Adipose tissue (tissue), 3 donors: ENCODE measurements around the gene GPI. TPM values are rescaled to one million over a fixed set of nuclear protein-coding genes. Genes with fewer than 3 reads are reported as not detected.

Experiments
- H3K27ac ChIP-seq: one replicate; pipeline ENCODE4 v1.5.1; 2013; ENCODE audit warnings: low read depth, low read length
- WGBS, 3 donors: extraction: QIAGEN DNeasy Blood & Tissue Kit; methylation state at CpG; one replicate each; pipeline ENCODE4 v1.1.7; 2013; 5-methylcytosine and 5-hydroxymethylcytosine counted together
- polyA plus RNA-seq, 3 donors: library from polyadenylated mRNA; stranded (reverse); fragments of 200-250 nt; gene quantifications; one replicate each; pipeline ENCODE4 v1.2.3, GENCODE V29; 2013
- donor health status: healthy with polysubstance abuse.
- donor health status: Bipolar disorder and iron deficiency.
- donor health status: healthy.

GPI gene
- polyA plus RNA-seq, 3 donors, result 79.4 to 322 (median 106) TPM

- peak overlapping the region; percentile 2 for H3K27ac ChIP-seq
- WGBS, 3 donors, result 0 to 1% (median 0%) methylated on average over 63 to 68 of the region's 68 CpGs
Observed at GRCh38 chr19:34428549-34429285, 63.7 kb downstream of the GPI start.

GRCh38 chr19:34429553-34429952, 64.6 kb downstream of the GPI start:
- WGBS, 3 donors, result 63 to 80% (median 73%) methylated on average over 9 of the region's 9 CpGs
- H3K27ac ChIP-seq, result no peak overlapping the region

DNA sequence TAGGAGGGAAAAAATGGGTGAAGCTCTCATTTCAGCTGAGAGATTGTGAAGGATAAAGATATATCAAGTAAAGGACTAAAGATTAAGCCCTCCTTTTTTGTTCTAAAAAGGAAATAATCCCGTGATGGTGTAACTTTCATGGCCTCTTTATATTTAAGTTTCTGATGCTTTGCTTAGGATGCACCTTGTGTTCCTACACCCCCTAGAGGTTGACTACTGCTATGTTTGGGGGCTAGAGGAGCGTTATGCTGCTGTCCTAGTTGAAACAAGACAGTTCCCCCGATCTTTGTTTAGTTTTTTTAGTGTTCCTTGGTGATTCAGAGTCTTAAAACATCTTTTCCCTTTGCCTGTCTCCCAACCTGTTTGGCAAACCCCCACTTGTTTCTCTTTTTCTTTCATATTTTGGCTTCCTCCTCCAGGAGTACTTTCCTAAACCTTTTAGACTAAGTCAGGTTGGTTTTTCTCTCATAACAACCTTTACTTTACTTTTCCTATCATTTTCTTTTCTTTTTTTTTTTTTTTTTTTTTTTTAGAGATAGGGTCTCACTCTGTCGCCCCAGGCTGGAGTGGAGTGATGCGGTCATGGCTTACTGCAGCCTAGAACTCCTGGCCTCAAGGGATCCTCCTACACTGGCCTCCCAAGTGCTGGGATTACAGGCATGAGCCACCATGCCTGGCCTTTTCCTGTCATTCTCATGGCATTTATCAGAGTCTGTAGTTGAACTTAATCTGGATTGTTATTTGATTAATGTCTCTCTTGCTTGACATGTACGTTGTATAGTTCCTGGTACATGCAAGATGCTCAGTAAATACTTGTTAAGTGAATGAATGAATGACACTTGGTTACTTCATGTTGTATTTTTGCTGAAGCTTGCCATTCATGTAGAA, 66.0 kb downstream of the GPI start:
- no peak overlapping the region for H3K27ac ChIP-seq
- WGBS, 3 donors, result 38 to 42% (median 39%) methylated on average over 6 of the region's 6 CpGs

GRCh38 chr19:34431681-34432402, 66.8 kb downstream of the GPI start:
- WGBS, 3 donors, result 23 to 74% (median 58%) methylated on average over 2 of the region's 2 CpGs
- H3K27ac ChIP-seq, result no peak overlapping the region

DNA sequence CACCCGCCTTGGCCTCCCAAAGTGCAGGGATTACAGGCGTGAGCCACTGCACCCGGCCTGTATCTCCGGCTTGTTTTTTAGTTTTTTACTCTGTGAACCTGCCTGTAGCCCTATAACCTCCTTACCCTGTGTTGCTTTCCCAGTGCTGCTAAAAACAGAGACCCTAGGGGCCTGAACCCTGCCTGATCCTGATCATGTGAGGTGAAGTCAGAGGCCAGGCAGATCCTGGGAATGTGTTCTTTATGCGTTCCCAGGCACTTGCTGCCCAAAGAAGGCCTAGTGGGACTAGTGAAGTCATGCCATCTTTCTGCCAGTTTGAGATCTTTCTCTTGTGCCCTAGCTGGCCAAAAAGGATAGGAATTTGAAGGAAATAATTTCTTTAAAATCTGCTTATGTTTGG, 67.8 kb downstream of the GPI start:
- WGBS, 3 donors, result 67 to 75% (median 72%) methylated on average over 5 of the region's 5 CpGs
- no peak overlapping the region for H3K27ac ChIP-seq

DNA sequence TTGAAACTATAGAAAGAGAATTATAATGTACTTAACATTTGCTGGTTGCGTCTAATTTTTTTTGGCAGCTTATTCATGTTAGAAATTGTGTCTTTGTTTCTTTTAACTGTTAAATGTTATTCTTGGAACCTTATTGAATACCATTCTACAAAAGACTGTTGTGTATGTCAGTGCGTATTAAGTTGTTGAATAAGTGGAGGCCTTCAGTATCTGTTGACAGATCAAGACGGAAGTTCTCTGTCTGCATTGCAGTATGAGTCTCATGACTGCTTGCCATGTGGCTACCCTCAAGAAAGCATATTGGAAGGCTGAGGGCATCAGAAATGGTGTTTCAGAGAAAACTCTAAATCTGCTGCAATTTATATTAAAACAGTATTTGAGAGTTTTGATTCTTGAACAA, 71.7 kb downstream of the GPI start:
- no peak overlapping the region for H3K27ac ChIP-seq
- WGBS, 3 donors, result 85 to 92% (median 89%) methylated on average over 3 of the region's 3 CpGs

DNA sequence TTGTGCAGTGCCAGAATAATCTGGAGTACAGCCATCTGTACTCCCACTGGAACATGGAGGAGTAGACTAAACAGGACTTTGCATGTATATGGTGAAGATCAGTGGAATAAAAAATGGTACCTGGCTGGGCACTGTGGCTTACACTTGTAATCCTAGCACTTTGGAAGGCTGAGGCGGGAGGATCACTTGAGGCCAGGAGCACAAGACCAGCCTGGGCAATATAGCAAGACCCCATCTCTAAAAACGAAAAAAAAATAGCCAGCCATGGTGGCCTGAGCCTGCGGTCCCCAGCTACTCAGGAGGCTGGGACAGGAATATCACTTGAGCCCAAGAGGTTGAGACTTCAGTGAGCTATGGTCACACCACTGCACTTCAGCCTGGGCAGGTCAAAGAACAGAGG, 83.2 kb downstream of the GPI start:
- no peak overlapping the region for H3K27ac ChIP-seq
- WGBS, 3 donors, result 92 to 99% (median 97%) methylated on average over 3 of the region's 3 CpGs

Other genes starting within 250 kb of the GPI start
- 100 to 1,000 TPM in 1 of 3 donors, 10 to 100 TPM in 2; 35.5 to 105 (median 72.8) TPM for gene LSM14A, start 192.7 kb upstream of the GPI start, polyA plus RNA-seq
- 10 to 100 TPM in 2 of 3 donors, 1 to 10 TPM in 1; 6.7 to 17.7 (median 14.2) TPM for gene GARRE1, start 110.6 kb upstream of the GPI start, polyA plus RNA-seq
- 10 to 100 TPM in 1 of 3 donors, 1 to 10 TPM in 2; 5.1 to 10.9 (median 8.0) TPM for gene PDCD2L, start 39.2 kb downstream of the GPI start, polyA plus RNA-seq
- 100 to 1,000 TPM in 1 of 3 donors, 10 to 100 TPM in 2; 39.2 to 112 (median 89.7) TPM for gene UBA2, start 63.2 kb downstream of the GPI start, polyA plus RNA-seq
- gene WTIP, start 116.6 kb downstream of the GPI start, polyA plus RNA-seq, result 10 to 100 TPM in 2 of 3 donors, 1 to 10 TPM in 1; 2.7 to 21.0 (median 14.8) TPM